ENCODE results near the gene LCA5.
A peak's percentile ranks its signal among the peaks of the same experiment; 100 is the strongest.
"Not testable (repeated sequence)": the region's sequence is repeated elsewhere in the genome, so short reads cannot be mapped to it uniquely, and the experiment has no call there.

Gene LCA5

DNA sequence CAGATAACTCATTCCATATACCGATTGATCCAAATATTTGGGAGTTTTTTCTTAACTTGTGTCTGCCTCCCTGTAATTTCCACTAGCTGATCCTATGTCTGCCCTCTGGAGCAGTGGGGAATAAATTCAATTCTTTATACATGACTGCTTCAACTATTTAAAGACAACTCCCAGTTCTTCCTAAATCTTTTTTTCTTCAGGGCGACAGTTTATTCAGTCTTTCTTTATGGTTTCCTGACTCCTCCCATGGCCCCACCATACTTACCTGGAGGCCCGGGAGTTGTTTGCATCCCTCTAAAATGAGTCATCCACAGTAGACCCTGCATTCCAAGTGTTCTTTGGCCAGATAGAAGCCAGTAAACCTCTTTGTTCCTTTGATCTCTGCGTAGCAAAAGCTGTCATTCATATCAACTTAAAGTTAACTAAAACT lies 73.6 kb downstream of the LCA5 start:
- no peak for DNase-seq

DNA sequence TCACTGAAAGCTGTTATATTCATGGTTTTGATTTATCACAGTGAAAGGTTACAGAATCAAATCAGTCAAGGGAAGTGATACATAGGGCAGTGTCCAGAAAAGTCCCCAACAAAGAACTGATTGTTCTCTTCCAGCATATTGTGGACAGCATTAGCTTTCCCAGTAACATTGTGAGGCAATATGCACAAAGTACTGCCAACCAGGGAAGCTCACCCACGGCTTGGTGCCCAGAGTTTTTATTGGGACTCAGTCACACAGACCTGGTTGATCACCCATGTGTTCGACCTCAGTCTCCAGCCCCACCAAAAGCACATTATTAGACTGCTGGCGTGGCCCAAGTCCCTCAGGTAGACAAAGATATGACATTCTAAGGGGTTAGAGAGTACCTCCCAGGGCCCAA lies 76.0 kb downstream of the LCA5 start:
- DNase-seq = no peak

DNA sequence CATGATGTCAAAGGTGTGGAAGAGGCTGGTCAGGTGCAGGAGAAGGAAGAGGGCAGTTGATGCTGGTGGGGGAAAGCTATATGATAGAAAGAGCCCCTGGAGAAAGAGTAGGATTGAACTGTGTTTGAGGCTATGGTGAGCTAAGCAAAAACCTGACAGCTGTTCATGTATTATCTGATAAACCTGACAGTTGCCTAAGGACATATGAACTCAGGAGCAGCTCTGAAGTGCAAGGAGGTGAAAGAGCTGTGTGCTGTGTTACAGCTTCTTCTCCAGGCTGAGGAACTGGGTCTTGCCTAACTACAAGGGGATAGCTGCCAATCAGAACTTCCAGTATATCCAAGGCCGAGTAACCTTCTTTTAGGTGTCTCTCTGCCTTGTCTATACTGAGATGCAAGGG lies 81.8 kb downstream of the LCA5 start:
- peak; percentile 12 for DNase-seq

DNA sequence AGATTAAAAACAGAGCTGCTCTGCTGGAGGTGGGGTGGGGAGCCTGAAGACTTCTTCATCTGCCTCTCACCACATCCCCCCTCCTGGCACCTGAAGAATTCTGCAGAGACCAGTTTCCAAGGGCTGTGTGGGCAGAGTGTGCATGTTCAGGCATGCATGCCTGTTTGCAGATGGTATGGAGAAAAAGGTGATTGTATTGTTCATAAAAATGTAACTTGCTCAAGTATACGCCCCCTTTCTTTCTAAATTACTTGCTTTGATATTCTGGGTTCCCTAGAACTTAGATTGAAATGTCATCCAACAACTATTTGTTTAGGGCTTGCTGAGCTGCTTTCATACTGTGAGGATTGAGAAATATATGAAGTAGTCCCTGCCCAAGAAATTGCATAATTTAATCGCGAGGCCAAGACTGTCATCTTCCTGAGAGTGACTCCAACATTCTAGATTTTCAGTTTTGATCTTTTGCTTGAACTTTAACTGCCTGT lies 83.6 kb downstream of the LCA5 start:
- DNase-seq = no peak

DNA sequence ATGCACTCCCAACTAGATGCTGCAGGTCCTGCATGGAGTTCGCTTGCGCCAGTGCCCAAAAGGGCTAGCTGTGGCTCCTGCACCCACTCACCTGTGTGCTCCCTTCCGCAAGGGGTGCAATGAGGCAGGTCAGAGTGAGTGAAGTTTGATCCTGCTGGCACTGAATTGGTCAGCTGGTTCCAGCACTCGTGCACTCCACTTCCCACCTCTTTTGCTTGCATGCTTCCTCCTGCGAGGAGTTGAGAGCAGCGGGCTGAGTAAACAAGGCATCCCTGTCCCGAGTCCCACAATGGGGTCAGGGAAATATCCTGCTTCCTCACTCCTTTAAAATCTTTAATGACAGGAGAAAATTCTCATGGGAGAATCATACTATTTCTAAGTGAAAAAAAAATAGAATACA lies 86.2 kb downstream of the LCA5 start:
- DNase-seq = no peak

DNA sequence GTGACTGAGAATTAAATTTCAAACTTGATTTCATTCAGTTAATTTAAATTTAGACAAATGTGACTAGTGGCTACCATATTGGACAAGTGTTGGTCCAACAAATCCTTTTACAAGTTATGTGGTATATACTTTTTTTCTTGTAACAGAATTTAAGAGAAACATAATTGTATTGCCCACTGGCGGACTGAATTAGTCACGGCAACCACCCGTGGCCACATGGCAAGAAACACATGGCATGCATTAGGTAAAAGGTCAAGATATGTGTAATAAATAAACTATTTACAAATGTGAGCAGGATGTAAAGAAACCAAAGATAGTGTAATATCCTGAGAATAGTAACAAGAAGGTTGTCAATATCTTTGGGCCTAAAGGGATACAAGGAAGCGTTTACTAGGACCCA lies 91.2 kb downstream of the LCA5 start:
- DNase-seq = no peak

DNA sequence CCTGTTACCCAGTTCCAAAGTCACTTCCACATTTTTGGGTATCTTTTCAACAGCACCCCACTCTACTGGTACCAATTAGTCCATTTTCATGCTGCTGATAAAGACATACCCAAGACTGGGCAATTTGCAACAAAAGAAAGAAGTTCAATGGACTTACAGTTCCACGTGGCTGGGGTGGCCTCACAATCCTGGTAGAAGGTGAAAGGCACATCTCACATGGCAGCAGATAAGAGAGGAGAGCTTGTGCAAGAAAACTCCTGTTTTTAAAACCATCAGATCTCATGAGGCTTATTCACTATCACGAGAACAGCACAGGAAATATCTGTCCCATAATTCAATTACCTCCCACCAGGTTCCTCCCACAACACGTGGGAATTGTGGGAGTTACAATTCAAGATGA lies 93.4 kb downstream of the LCA5 start:
- not testable (repeated sequence) for DNase-seq

DNA sequence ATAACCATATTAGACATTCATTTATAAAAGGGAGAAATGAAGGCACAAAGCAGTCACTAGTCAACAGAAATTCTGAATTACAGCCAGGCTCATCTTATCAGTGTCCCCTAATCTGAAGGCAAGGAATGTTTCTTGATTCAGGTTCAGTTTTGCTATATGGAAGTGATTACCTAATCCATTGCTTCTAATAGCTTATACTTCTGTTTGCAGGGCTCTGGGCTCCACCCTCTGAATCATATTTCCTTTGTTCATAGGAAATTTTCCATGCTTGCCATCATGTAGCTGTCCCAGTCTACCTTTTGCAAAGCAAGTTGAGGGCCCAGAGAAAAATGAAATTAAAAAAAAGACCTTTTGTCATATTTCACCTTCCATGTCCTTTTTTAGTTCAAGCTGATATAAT lies 96.0 kb downstream of the LCA5 start:
- no peak for DNase-seq

DNA sequence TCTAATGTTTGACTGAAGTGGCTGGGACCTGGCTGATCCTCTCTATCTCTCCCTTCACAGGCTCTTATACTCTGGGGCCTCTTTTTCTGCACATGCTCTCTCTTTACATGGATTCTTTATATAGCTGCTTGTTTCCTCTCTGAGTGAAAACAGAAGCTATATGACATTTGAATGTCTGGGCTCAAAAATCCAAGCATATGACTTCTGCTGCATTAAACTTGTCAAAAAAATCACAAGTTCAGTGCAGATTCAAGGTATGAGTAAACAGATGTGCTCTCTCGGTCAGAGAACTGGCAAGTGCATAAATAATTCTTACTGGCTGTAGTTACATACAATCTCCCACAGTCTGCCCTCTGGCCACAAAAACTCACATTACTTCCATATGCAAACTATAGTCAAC lies 96.6 kb downstream of the LCA5 start:
- no peak for DNase-seq

DNA sequence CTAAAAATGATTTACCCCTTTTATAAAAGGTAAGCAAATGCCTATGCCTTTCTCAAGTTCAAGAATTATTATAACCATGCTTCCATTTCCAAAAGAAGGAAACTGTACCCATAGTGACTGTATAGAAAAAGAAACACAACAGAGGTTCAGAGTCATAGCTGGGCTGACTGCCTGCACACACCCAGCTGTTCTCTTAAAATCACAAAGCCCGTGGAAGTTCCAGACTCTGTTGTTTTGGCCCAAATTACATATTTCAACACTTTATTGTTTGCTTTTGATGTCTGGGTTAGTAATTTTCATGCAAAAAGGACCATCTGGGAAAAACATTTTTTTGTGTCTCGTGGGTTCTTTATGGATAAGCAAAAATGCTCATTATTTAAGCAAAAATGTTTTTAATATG lies 99.2 kb downstream of the LCA5 start:
- DNase-seq = no peak

DNA sequence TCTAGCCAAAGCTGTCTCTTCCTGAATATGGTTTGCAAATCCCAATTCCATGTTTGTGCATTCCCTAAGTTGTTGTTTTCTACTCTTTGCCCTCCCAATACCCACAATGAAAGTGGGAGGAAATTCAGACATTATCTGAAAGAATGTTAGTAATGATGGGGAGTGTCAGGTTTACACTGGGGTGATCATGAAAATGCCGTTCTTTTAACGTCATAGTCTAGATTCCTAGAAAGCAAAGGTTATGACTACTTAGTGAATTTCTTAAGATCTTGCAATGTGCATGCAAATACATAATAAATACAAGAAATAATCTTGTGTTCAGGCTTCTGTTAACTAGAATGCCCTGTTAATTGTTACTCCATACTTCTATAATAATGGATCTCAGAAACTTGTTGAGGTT lies 101.0 kb downstream of the LCA5 start:
- DNase-seq = no peak

DNA sequence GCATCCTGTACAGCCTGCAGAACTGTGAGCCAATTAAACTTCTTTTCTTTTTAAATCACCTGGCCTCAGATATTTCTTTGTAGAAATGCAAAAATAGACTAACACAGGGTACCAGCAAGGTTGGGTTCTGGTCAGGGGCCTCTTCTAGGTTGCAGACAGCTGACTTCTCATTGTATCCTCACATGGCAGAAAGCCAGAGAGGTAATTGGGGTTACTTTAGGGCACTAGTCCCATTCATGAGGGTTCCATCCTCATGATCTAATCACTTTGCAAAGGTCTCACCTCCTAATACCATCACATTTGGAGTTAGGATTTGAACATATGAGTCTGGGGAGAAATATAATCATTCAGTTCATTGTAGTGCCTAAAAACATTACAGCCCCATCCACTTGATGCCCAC lies 101.5 kb downstream of the LCA5 start:
- DNase-seq = no peak

Data from DMS 273 treated with DMSO at 0.1 percent for 48 hours (cell line).